Chondrocyte (in vitro differentiated cells): ENCODE data around the gene RASSF9. TPM values are rescaled to one million over a fixed set of nuclear protein-coding genes. Genes with fewer than 3 reads are reported as not detected.

ENCODE experiments used
- DNase-seq: peaks from one replicate; pipeline ENCODE4 v3.0.0; 2021; ENCODE audit warnings: mixed read lengths, low spot score
- H3K27ac Mint-ChIP-seq: one replicate; pipeline ENCODE4 v1.8.0; 2021; ENCODE audit warnings: mild to moderate bottlenecking, moderate library complexity, mixed read lengths; ENCODE audit not compliant: unreplicated experiment
- H3K27me3 Mint-ChIP-seq: 2 replicates; pipeline ENCODE4 v1.8.0; 2021; ENCODE audit warnings: low read depth, mixed read lengths
- H3K36me3 Mint-ChIP-seq: 2 replicates; pipeline ENCODE4 v1.8.0; 2021; ENCODE audit warnings: low read depth, mixed read lengths
- H3K4me1 Mint-ChIP-seq: 2 replicates; pipeline ENCODE4 v1.8.0; 2021; ENCODE audit warnings: low read depth, mild to moderate bottlenecking, mixed read lengths
- H3K4me3 Mint-ChIP-seq: one replicate; pipeline ENCODE4 v1.8.0; 2021; ENCODE audit warnings: mild to moderate bottlenecking, moderate library complexity, mixed read lengths; ENCODE audit not compliant: unreplicated experiment
- H3K9me3 Mint-ChIP-seq: 2 replicates; pipeline ENCODE4 v1.8.0; 2021; ENCODE audit warnings: low read depth, mixed read lengths
- CTCF ChIP-seq: fragments of 200-600 bp; sonication (generic); IDR thresholded peaks from 2 replicates; pipeline ENCODE4 v1.5.0; 2021; ENCODE audit warnings: antibody characterized with exemption, mild to moderate bottlenecking, moderate library complexity
- total RNA-seq: library from RNA; stranded (reverse); gene quantifications from 3 replicates; pipeline ENCODE4 v1.2.1, GENCODE V29; 2021

The RASSF9 gene
- total RNA-seq, 1 donor from 2014 or later: 0.47 TPM

- DNase-seq: no peak
- peaks cover 3% of the 10 kb centered on the region for H3K9me3 Mint-ChIP-seq
- H3K27ac Mint-ChIP-seq: no peak overlapping the region
- H3K36me3 Mint-ChIP-seq: no peaks in the 10 kb centered on the region
- peaks cover 9% of the 10 kb centered on the region for H3K4me1 Mint-ChIP-seq
- no peak overlapping the region for H3K4me3 Mint-ChIP-seq
- H3K27me3 Mint-ChIP-seq: no peaks in the 10 kb centered on the region
- no peak for TF ChIP-seq CTCF
Observed at GRCh38 chr12:85829391-85829790, 6.8 kb downstream of the RASSF9 start.

GRCh38 chr12:85828576-85828975 lies 7.6 kb downstream of the RASSF9 start:
- H3K4me1 Mint-ChIP-seq: peaks cover 10% of the 10 kb centered on the region
- no peaks in the 10 kb centered on the region for H3K36me3 Mint-ChIP-seq
- no peak overlapping the region for H3K27ac Mint-ChIP-seq
- no peak for DNase-seq
- H3K27me3 Mint-ChIP-seq: no peaks in the 10 kb centered on the region
- no peak overlapping the region for H3K4me3 Mint-ChIP-seq
- no peak for TF ChIP-seq CTCF
- peaks cover 3% of the 10 kb centered on the region for H3K9me3 Mint-ChIP-seq

- Mint-ChIP-seq H3K4me1 (peaks cover 21% of the 10 kb centered on the region), H3K36me3 (peaks cover 1% of the 10 kb centered on the region), H3K27ac (no peak overlapping the region), H3K4me3 (no peak overlapping the region), H3K9me3 (peaks cover 6% of the 10 kb centered on the region), H3K27me3 (no peaks in the 10 kb centered on the region)
- DNase-seq: no peak
- no peak for TF ChIP-seq CTCF
Observed at GRCh38 chr12:85825746-85826145, 10.5 kb downstream of the RASSF9 start.

- TF ChIP-seq CTCF: no peak
- Mint-ChIP-seq H3K4me3 (no peak overlapping the region), H3K27me3 (no peaks in the 10 kb centered on the region), H3K9me3 (peaks cover 3% of the 10 kb centered on the region), H3K36me3 (peaks cover 1% of the 10 kb centered on the region), H3K4me1 (peaks cover 17% of the 10 kb centered on the region), H3K27ac (no peak overlapping the region)
- no peak for DNase-seq
Observed at GRCh38 chr12:85823436-85824180, 12.6 kb downstream of the RASSF9 start.

- no peak for DNase-seq
- Mint-ChIP-seq H3K27ac (no peak overlapping the region), H3K9me3 (peaks cover 3% of the 10 kb centered on the region), H3K4me1 (peaks cover 17% of the 10 kb centered on the region), H3K36me3 (peaks cover 1% of the 10 kb centered on the region), H3K27me3 (no peaks in the 10 kb centered on the region), H3K4me3 (no peak overlapping the region)
- TF ChIP-seq CTCF: no peak
Observed at GRCh38 chr12:85821759-85822158, 14.4 kb downstream of the RASSF9 start.
